IMR-90 (cell line): Measurements from ENCODE around the gene ACP1. TPM values are rescaled to one million over a fixed set of nuclear protein-coding genes. Genes with fewer than 3 reads are reported as not detected.
A peak's percentile ranks its signal among the peaks of the same experiment; 100 is the strongest.

Experiments
- ATAC-seq: fragments of 200-7000 bp; cut with Tn5 transposase; 2 replicates; pipeline ENCODE4 v1.9.1; 2020; ENCODE audit warnings: low read depth, mild to moderate bottlenecking, moderate library complexity
- BruUV-seq: library from RNA; stranded (reverse); fragments of 400-500 nt; replicated peaks from 2 replicates; lab custom pipeline; 2021; lab: Mats Ljungman, UMichigan
- CTCF ChIA-PET: fragments of 300-600 bp; formaldehyde crosslinking; extraction: SDS; loops from one replicate; lab custom pipeline; 2021; ENCODE audit warnings: antibody characterized with exemption; lab: Yijun Ruan, JAX
- POLR2A ChIA-PET: fragments of 300-600 bp; sonication (Branson Sonifier 250); formaldehyde crosslinking; loops from one replicate; lab custom pipeline; 2022; ENCODE audit warnings: antibody characterized with exemption; ENCODE audit not compliant: unreplicated experiment; lab: Charles Lee
- DNase-seq: peaks from one replicate; pipeline ENCODE4 v3.0.0; 2013
- H2AFZ ChIP-seq: replicated peaks from 2 replicates; pipeline ENCODE3; 2013; ENCODE audit warnings: low read length, mild to moderate bottlenecking; ENCODE audit not compliant: poor library complexity
- H2AK5ac ChIP-seq: 2 replicates; pipeline ENCODE4 v1.6.1; 2013; ENCODE audit warnings: low read depth, low read length, inconsistent platforms
- H2AK9ac ChIP-seq: replicated peaks from 2 replicates; pipeline ENCODE3; 2013; ENCODE audit warnings: mild to moderate bottlenecking, low read depth, low read length, moderate library complexity; ENCODE audit not compliant: poor library complexity
- H2BK120ac ChIP-seq: 2 replicates; pipeline ENCODE4 v1.6.1; 2013; ENCODE audit warnings: low read depth, low read length, inconsistent platforms
- H2BK15ac ChIP-seq: 3 replicates; pipeline ENCODE4 v1.6.1; 2013; ENCODE audit warnings: low read depth, low read length, inconsistent platforms
- H2BK20ac ChIP-seq: 2 replicates; pipeline ENCODE4 v1.6.1; 2013; ENCODE audit warnings: low read depth, mild to moderate bottlenecking, inconsistent platforms, low read length, moderate library complexity
- H2BK5ac ChIP-seq: 2 replicates; pipeline ENCODE4 v1.6.1; 2013; ENCODE audit warnings: mild to moderate bottlenecking, low read depth, low read length, inconsistent platforms; ENCODE audit not compliant: poor library complexity, severe bottlenecking
- H3K14ac ChIP-seq: replicated peaks from 2 replicates; pipeline ENCODE4 v1.6.1; 2013; ENCODE audit warnings: low read depth, low read length, inconsistent platforms
- H3K18ac ChIP-seq: 2 replicates; pipeline ENCODE4 v1.6.1; 2013; ENCODE audit warnings: low read depth, low read length, control low read depth
- H3K23ac ChIP-seq: 2 replicates; pipeline ENCODE4 v1.6.1; 2013; ENCODE audit warnings: low read depth, low read length, inconsistent platforms
- H3K27ac ChIP-seq: 2 replicates; pipeline ENCODE4 v1.5.1; 2013; ENCODE audit warnings: mild to moderate bottlenecking, control low read depth, low read length; ENCODE audit not compliant: insufficient read depth
- H3K27me3 ChIP-seq: 2 replicates; pipeline ENCODE4 v1.6.1; 2013; ENCODE audit warnings: low read length; ENCODE audit not compliant: control insufficient read depth, insufficient read depth
- H3K36me3 ChIP-seq: 2 replicates; pipeline ENCODE4 v1.6.1; 2013; ENCODE audit warnings: low read length, mixed read lengths; ENCODE audit not compliant: control insufficient read depth, insufficient read depth
- H3K4ac ChIP-seq: 2 replicates; pipeline ENCODE4 v1.6.1; 2013; ENCODE audit warnings: low read depth, low read length, inconsistent platforms
- H3K4me1 ChIP-seq: 2 replicates; pipeline ENCODE4 v1.6.1; 2013; ENCODE audit warnings: low read length, mixed read lengths; ENCODE audit not compliant: control insufficient read depth, insufficient read depth
- H3K4me2 ChIP-seq: 2 replicates; pipeline ENCODE4 v1.6.1; 2013; ENCODE audit warnings: low read depth, mild to moderate bottlenecking, control low read depth, low read length, moderate library complexity
- H3K4me3 ChIP-seq: 2 replicates; pipeline ENCODE4 v1.5.1; 2013; ENCODE audit warnings: low read depth, mild to moderate bottlenecking, control low read depth, low read length, moderate library complexity; ENCODE audit not compliant: insufficient read depth
- H3K56ac ChIP-seq: 2 replicates; pipeline ENCODE4 v1.6.1; 2013; ENCODE audit warnings: low read length, inconsistent platforms; ENCODE audit not compliant: insufficient read depth; ENCODE audit errors: extremely low read depth
- H3K79me1 ChIP-seq, 2 experiments: 2 replicates each; pipeline ENCODE4 v1.6.1; 2013; ENCODE audit warnings: low read length in 2 of 2, inconsistent platforms in 1 of 2, low read depth in 1 of 2
- H3K9ac ChIP-seq: 2 replicates; pipeline ENCODE4 v1.6.1; 2013; ENCODE audit warnings: low read depth, low read length, control low read depth
- H3K9me1 ChIP-seq: 2 replicates; pipeline ENCODE4 v1.6.1; 2013; ENCODE audit warnings: low read length, inconsistent platforms; ENCODE audit not compliant: insufficient read depth
- H3K9me3 ChIP-seq: 2 replicates; pipeline ENCODE4 v1.6.1; 2013; ENCODE audit warnings: low read length; ENCODE audit not compliant: control insufficient read depth, insufficient read depth
- H4K20me1 ChIP-seq: 2 replicates; pipeline ENCODE4 v1.6.1; 2013; ENCODE audit warnings: low read length, inconsistent platforms; ENCODE audit not compliant: insufficient read depth
- H4K5ac ChIP-seq: 2 replicates; pipeline ENCODE4 v1.6.1; 2013; ENCODE audit warnings: mild to moderate bottlenecking, low read depth, low read length, control low read depth
- H4K8ac ChIP-seq, 2 experiments: 2 replicates each; pipeline ENCODE4 v1.6.1; 2013; ENCODE audit warnings: low read depth in 2 of 2, low read length in 2 of 2, control low read depth in 1 of 2, inconsistent platforms in 1 of 2
- H4K91ac ChIP-seq: 2 replicates; pipeline ENCODE4 v1.6.1; 2013; ENCODE audit warnings: low read depth, low read length, inconsistent platforms; ENCODE audit not compliant: insufficient read depth
- BHLHE40 ChIP-seq: fragments of 150-350 bp; IDR thresholded peaks from 2 replicates; pipeline ENCODE4 v1.6.1; 2016; ENCODE audit warnings: mild to moderate bottlenecking, low read depth, low read length
- CEBPB ChIP-seq: IDR thresholded peaks from 2 replicates; pipeline ENCODE4 v1.6.1; 2012; ENCODE audit warnings: low read depth, low read length, improper control_type of control experiment
- CHD1 ChIP-seq: IDR thresholded peaks from 2 replicates; pipeline ENCODE4 v1.6.1; 2012; ENCODE audit warnings: low read depth, low read length, improper control_type of control experiment
- CTCF ChIP-seq: conservative IDR thresholded peaks from 2 replicates; pipeline ENCODE4 v1.5.1; 2012; ENCODE audit warnings: mild to moderate bottlenecking, low read depth, low read length, improper control_type of control experiment
- ELK1 ChIP-seq: fragments of 150-350 bp; IDR thresholded peaks from 2 replicates; pipeline ENCODE4 v1.6.1; 2016; ENCODE audit warnings: low read depth, mild to moderate bottlenecking, low read length, moderate library complexity, borderline replicate concordance
- FOS ChIP-seq: fragments of 150-350 bp; IDR thresholded peaks from 2 replicates; pipeline ENCODE4 v1.6.1; 2016; ENCODE audit warnings: low read depth, low read length
- MAFK ChIP-seq: IDR thresholded peaks from 2 replicates; pipeline ENCODE4 v1.6.1; 2012; ENCODE audit warnings: low read depth, low read length, improper control_type of control experiment
- MAZ ChIP-seq: IDR thresholded peaks from 2 replicates; pipeline ENCODE4 v1.6.1; 2012; ENCODE audit warnings: low read depth, mild to moderate bottlenecking, low read length, improper control_type of control experiment, moderate library complexity, borderline replicate concordance
- MXI1 ChIP-seq: IDR thresholded peaks from 2 replicates; pipeline ENCODE4 v1.6.1; 2012; ENCODE audit warnings: low read depth, mild to moderate bottlenecking, low read length, moderate library complexity, borderline replicate concordance
- NFE2L2 ChIP-seq: fragments of 150-350 bp; IDR thresholded peaks from 2 replicates; pipeline ENCODE4 v1.6.1; 2016; ENCODE audit warnings: low read depth, mild to moderate bottlenecking, low read length
- POLR2A ChIP-seq: IDR thresholded peaks from 2 replicates; pipeline ENCODE4 v1.6.1; 2012; ENCODE audit warnings: mild to moderate bottlenecking, low read depth, low read length
- RAD21 ChIP-seq: IDR thresholded peaks from 2 replicates; pipeline ENCODE4 v1.6.1; 2012; ENCODE audit warnings: low read length, improper control_type of control experiment
- RCOR1 ChIP-seq: IDR thresholded peaks from 2 replicates; pipeline ENCODE4 v1.6.1; 2012; ENCODE audit warnings: mild to moderate bottlenecking, low read length, improper control_type of control experiment; ENCODE audit not compliant: insufficient replicate concordance
- RFX5 ChIP-seq: IDR thresholded peaks from 2 replicates; pipeline ENCODE4 v1.8.0; 2012; ENCODE audit warnings: low read depth, mild to moderate bottlenecking, low read length, moderate library complexity
- SMC3 ChIP-seq: fragments of 150-350 bp; IDR thresholded peaks from 2 replicates; pipeline ENCODE4 v1.6.1; 2016; ENCODE audit warnings: low read depth, mild to moderate bottlenecking, antibody characterized with exemption, low read length, moderate library complexity
- USF2 ChIP-seq: fragments of 150-350 bp; IDR thresholded peaks from 2 replicates; pipeline ENCODE4 v1.6.1; 2017; ENCODE audit warnings: mild to moderate bottlenecking, antibody characterized with exemption, low read length, low read depth
- WGBS, 2 experiments: methylation state at CpG; one replicate each; pipeline versions ENCODE4 v1.1.5 to v1.1.7; 2013; ENCODE audit warnings: missing lambda C conversion rate in 2 of 2; ENCODE audit not compliant: insufficient read length in 1 of 2; ENCODE audit errors: extremely low coverage in 2 of 2; 5-methylcytosine and 5-hydroxymethylcytosine counted together
- dilution Hi-C: fragments of 300-500 bp; cut with HindIII; formaldehyde crosslinking; loops from one replicate; pipeline ENCODE4 v1.14.3; 2018; ENCODE audit warnings: low sequenced_read_pairs; ENCODE audit not compliant: unreplicated experiment
- in situ Hi-C: fragments of 300-500 bp; cut with MboI; formaldehyde crosslinking; loops from 3 replicates; pipeline ENCODE4 v1.14.3; 2019; ENCODE audit warnings: low sequenced_read_pairs, inconsistent platforms, mixed read lengths
- intact Hi-C: fragments of 100-400 bp; cut with micrococcal nuclease; formaldehyde crosslinking; loops from 2 replicates; pipeline ENCODE4 v1.10.0; 2022
- polyA plus RNA-seq, 3 experiments: library from polyadenylated mRNA; depleted of rRNA; stranded (reverse); fragments of >200 nt; gene quantifications; 2 replicates each; pipeline ENCODE4 v1.2.3, GENCODE V29; 2012; ENCODE audit warnings: low replicate concordance in 1 of 3
- total RNA-seq: library from RNA; depleted of rRNA; stranded (reverse); fragments of >200 nt; gene quantifications from 2 replicates; pipeline ENCODE4 v1.2.3, GENCODE V29; 2012

Gene ACP1
- total and polyA plus RNA-seq, 2 of the 4 experiments (the other 2 are of a cell fraction) = 85.7 to 104 TPM

- H3K4me1 ChIP-seq = peaks cover 11% of the 10 kb centered on the region
- dilution Hi-C loops = no loop called here
- no peak overlapping the region for H3K56ac ChIP-seq
- no TSS peak for BruUV-seq
- in situ Hi-C loops = no loop called here
- H3K27ac ChIP-seq = no peak overlapping the region
- no CpG with 5 or more reads among the region's 42 CpGs for WGBS, 2 experiments
- H2BK120ac ChIP-seq = no peak overlapping the region
- no peak overlapping the region for H4K8ac ChIP-seq
- H3K4me2 ChIP-seq = peak overlapping the region; percentile 88; the same call in 1 of the 2 replicates
- no peak for DNase-seq
- TF ChIP-seq MXI1 (no peak), CTCF (no peak), USF2 (no peak), RAD21 (no peak), RFX5 (no peak), NFE2L2 (no peak), ELK1 (no peak), RCOR1 (no peak), SMC3 (no peak), FOS (no peak), MAZ (no peak), BHLHE40 (no peak), CHD1 (no peak), CEBPB (no peak), POLR2A (no peak), MAFK (no peak)
- H3K36me3 ChIP-seq = no peaks in the 10 kb centered on the region
- H2BK15ac ChIP-seq = no peak overlapping the region
- H4K91ac ChIP-seq = no peak overlapping the region
- no peak overlapping the region for H3K9ac ChIP-seq
- H2AK9ac ChIP-seq = no peak overlapping the region
- no peak overlapping the region for H3K4ac ChIP-seq
- H3K9me3 ChIP-seq = no peaks in the 10 kb centered on the region
- no peaks in the 10 kb centered on the region for H4K20me1 ChIP-seq
- peaks cover 24% of the 10 kb centered on the region for H3K27me3 ChIP-seq
- no peak overlapping the region for H3K18ac ChIP-seq
- CTCF ChIA-PET = no interaction called here
- no peak for ATAC-seq
- no peak overlapping the region for H3K14ac ChIP-seq
- H3K79me1 ChIP-seq = no peaks in the 10 kb centered on the region
- H2AK5ac ChIP-seq = no peak overlapping the region
- no peak overlapping the region for H2BK20ac ChIP-seq
- no peak overlapping the region for H4K5ac ChIP-seq
- H3K9me1 ChIP-seq = 0 out of 2 replicates have a peak, but pooled peaks cover 9% of the 10 kb centered on the region
- POLR2A ChIA-PET = no interaction called here
- intact Hi-C loops = no loop called here
- H2BK5ac ChIP-seq = no peak overlapping the region
- H3K4me3 ChIP-seq = no peak overlapping the region
- H2AFZ ChIP-seq = no peak overlapping the region
- no peak overlapping the region for H3K23ac ChIP-seq
These were observed 24.1 kb downstream of the ACP1 start for GRCh38 chr2:288758-289361.
